GM23248 (cell line): ENCODE measurements around the gene PDIA4.

Source experiments
- EZH2 ChIP-seq: fragments of 200-600 bp; sonication (generic); IDR thresholded peaks from 2 replicates; pipeline ENCODE4 v1.6.1; 2018; ENCODE audit warnings: antibody characterized with exemption, mild to moderate bottlenecking; ENCODE audit not compliant: insufficient read depth, poor library complexity, severe bottlenecking
- EZH2phosphoT487 ChIP-seq: fragments of 200-600 bp; sonication (generic); IDR thresholded peaks from 2 replicates; pipeline ENCODE4 v1.6.1; 2018; ENCODE audit warnings: antibody characterized with exemption, moderate library complexity, mild to moderate bottlenecking, low read depth; ENCODE audit not compliant: insufficient read depth

GRCh38 chr7:148983200-148984146 lies 44.8 kb downstream of the PDIA4 start:
- no peak for TF ChIP-seq EZH2
- TF ChIP-seq EZH2phosphoT487, result no peak
